ENCODE results near the gene INTU.

INTU gene

DNA sequence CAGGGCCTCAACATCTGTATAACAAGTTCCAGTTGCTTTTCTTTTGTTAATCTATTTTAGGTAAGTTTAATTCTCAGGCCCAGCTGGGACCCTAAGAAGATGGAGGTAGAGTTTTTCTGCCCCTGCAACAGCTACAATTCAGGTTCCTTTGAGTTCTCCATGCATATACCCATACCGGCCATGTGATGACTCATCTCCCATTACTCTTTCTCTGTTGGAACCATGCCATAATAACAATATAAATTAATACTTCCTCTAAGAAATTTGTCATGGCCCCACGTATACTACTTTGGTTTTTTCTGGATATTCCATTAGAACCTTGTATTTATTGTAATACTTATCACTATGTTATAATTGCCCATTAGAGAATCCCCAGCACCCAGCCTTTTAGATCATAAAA is 1.3 kb upstream of the INTU start:
- no peak overlapping the region for H3K4me3 ChIP-seq (replicated peaks; ENCODE audit: insufficient read depth, low read length)
- H3K27me3 ChIP-seq (ENCODE audit: insufficient read depth, poor library complexity, severe bottlenecking) = no peaks in the 10 kb centered on the region
- DNase-seq (ENCODE audit: low read depth in 1 of 2, low spot score in 1 of 2) = no peak
- H3K27ac ChIP-seq (replicated peaks) = no peak overlapping the region
- TF ChIP-seq SPI1 (IDR thresholded peaks at IDR 0.05; ENCODE audit: borderline replicate concordance, low read depth) = no peak
- TF ChIP-seq, protein P1, sequence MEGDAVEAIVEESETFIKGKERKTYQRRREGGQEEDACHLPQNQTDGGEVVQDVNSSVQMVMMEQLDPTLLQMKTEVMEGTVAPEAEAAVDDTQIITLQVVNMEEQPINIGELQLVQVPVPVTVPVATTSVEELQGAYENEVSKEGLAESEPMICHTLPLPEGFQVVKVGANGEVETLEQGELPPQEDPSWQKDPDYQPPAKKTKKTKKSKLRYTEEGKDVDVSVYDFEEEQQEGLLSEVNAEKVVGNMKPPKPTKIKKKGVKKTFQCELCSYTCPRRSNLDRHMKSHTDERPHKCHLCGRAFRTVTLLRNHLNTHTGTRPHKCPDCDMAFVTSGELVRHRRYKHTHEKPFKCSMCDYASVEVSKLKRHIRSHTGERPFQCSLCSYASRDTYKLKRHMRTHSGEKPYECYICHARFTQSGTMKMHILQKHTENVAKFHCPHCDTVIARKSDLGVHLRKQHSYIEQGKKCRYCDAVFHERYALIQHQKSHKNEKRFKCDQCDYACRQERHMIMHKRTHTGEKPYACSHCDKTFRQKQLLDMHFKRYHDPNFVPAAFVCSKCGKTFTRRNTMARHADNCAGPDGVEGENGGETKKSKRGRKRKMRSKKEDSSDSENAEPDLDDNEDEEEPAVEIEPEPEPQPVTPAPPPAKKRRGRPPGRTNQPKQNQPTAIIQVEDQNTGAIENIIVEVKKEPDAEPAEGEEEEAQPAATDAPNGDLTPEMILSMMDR (IDR thresholded peaks at IDR 0.05; ENCODE audit: insufficient read depth, low read length) = no peak

DNA sequence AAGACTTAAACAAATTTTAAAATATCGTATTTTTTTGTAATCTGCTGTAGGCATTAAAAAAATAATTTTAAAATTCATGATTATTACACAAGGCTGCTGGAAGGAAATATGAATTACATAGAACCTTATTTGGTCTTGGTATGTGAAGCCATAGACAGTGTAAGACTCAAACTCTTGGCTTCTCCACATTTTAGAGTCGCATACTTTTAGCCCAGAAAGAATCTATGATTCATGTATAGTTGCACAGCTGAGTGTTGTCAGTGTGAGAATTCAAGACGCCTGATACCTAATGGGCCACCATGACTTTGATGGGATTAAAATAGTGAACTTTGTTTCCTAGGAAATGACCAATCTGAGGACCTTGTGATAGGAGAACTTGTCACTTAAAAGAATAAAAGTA is 1.4 kb downstream of the INTU start:
- H3K27ac ChIP-seq (replicated peaks) = no peak overlapping the region
- DNase-seq (ENCODE audit: low read depth in 1 of 2, low spot score in 1 of 2) = no peak
- TF ChIP-seq, protein P1 (IDR thresholded peaks at IDR 0.05; ENCODE audit: insufficient read depth, low read length) = no peak
- TF ChIP-seq GABPA (IDR thresholded peaks at IDR 0.05; ENCODE audit: low read depth) (no peak), SPI1 (IDR thresholded peaks at IDR 0.05; ENCODE audit: borderline replicate concordance, low read depth) (no peak), POLR2AphosphoS5 (IDR thresholded peaks at IDR 0.05; ENCODE audit: low read depth) (no peak)
- TF ChIP-seq, protein P2, sequence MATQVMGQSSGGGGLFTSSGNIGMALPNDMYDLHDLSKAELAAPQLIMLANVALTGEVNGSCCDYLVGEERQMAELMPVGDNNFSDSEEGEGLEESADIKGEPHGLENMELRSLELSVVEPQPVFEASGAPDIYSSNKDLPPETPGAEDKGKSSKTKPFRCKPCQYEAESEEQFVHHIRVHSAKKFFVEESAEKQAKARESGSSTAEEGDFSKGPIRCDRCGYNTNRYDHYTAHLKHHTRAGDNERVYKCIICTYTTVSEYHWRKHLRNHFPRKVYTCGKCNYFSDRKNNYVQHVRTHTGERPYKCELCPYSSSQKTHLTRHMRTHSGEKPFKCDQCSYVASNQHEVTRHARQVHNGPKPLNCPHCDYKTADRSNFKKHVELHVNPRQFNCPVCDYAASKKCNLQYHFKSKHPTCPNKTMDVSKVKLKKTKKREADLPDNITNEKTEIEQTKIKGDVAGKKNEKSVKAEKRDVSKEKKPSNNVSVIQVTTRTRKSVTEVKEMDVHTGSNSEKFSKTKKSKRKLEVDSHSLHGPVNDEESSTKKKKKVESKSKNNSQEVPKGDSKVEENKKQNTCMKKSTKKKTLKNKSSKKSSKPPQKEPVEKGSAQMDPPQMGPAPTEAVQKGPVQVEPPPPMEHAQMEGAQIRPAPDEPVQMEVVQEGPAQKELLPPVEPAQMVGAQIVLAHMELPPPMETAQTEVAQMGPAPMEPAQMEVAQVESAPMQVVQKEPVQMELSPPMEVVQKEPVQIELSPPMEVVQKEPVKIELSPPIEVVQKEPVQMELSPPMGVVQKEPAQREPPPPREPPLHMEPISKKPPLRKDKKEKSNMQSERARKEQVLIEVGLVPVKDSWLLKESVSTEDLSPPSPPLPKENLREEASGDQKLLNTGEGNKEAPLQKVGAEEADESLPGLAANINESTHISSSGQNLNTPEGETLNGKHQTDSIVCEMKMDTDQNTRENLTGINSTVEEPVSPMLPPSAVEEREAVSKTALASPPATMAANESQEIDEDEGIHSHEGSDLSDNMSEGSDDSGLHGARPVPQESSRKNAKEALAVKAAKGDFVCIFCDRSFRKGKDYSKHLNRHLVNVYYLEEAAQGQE (IDR thresholded peaks at IDR 0.05; ENCODE audit: insufficient replicate concordance, low read depth) = no peak
- no peak overlapping the region for H3K4me3 ChIP-seq (replicated peaks; ENCODE audit: insufficient read depth, low read length)
- no peaks in the 10 kb centered on the region for H3K27me3 ChIP-seq (ENCODE audit: insufficient read depth, poor library complexity, severe bottlenecking)

DNA sequence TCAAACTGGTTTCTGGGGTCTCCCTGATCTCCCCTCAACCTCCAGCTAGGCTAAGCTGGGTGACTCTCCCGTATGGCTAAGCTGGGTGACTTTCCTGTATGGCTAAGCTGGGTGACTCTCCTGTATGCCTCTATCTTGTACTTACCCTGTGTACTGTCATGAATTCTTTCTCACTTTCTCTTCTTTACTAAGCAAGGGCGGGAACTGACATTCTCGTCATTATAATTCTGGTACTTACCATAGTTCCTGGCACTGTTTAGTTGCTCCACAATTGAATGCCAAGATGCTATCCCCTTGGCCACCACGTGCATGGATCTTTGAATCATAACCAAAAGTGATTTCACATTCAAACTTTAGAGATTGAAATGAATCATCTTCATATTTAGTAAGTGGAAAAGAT is 8.8 kb downstream of the INTU start:
- no peaks in the 10 kb centered on the region for H3K27me3 ChIP-seq (ENCODE audit: insufficient read depth, poor library complexity, severe bottlenecking)
- H3K27ac ChIP-seq (replicated peaks) = no peak overlapping the region
- TF ChIP-seq SPI1 (IDR thresholded peaks at IDR 0.05; ENCODE audit: borderline replicate concordance, low read depth) = no peak
- TF ChIP-seq POLR2AphosphoS5 (IDR thresholded peaks at IDR 0.05; ENCODE audit: low read depth) = no peak
- TF ChIP-seq, protein P1 (IDR thresholded peaks at IDR 0.05; ENCODE audit: insufficient read depth, low read length) = no peak
- TF ChIP-seq, protein P2 (IDR thresholded peaks at IDR 0.05; ENCODE audit: insufficient replicate concordance, low read depth) = no peak
- no peak for TF ChIP-seq GABPA (IDR thresholded peaks at IDR 0.05; ENCODE audit: low read depth)
- H3K4me3 ChIP-seq (replicated peaks; ENCODE audit: insufficient read depth, low read length) = no peak overlapping the region
- no peak for DNase-seq (ENCODE audit: low read depth in 1 of 2, low spot score in 1 of 2)

DNA sequence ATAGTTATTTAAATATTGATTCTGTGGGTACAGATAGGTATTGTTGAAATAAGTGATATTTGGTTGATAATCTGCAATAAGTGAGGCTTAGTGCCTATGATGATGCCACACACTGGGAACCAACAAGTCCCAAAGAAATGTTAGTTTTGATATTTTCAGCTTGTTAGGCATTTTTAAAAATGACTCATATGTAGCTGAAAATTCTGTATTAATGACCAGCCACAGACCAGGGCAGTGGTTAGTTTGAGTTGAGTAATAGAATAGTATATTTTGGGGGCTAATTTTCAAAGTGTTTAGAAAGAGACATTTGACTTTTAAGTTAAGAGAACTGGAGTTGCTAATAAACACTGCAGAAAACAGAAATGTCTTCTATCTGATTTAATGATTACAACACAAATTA is 9.4 kb downstream of the INTU start:
- Histone ChIP-seq H3K27me3 (ENCODE audit: insufficient read depth, poor library complexity, severe bottlenecking) (no peaks in the 10 kb centered on the region), H3K4me3 (replicated peaks; ENCODE audit: insufficient read depth, low read length) (no peak overlapping the region), H3K27ac (replicated peaks) (no peak overlapping the region)
- no peak for DNase-seq (ENCODE audit: low read depth in 1 of 2, low spot score in 1 of 2)
- TF ChIP-seq, protein P1 (IDR thresholded peaks at IDR 0.05; ENCODE audit: insufficient read depth, low read length) = no peak
- TF ChIP-seq GABPA (IDR thresholded peaks at IDR 0.05; ENCODE audit: low read depth) = no peak
- TF ChIP-seq, protein P2 (IDR thresholded peaks at IDR 0.05; ENCODE audit: insufficient replicate concordance, low read depth) = no peak
- no peak for TF ChIP-seq SPI1 (IDR thresholded peaks at IDR 0.05; ENCODE audit: borderline replicate concordance, low read depth)
- no peak for TF ChIP-seq POLR2AphosphoS5 (IDR thresholded peaks at IDR 0.05; ENCODE audit: low read depth)
